Thyroid gland (tissue), 4 donors: ENCODE results near the gene FGGY.
A peak's percentile ranks its signal among the peaks of the same experiment; 100 is the strongest.

Experiments used
- POLR2A ChIP-seq, 2 donors: fragments of 450-650 bp; IDR thresholded peaks; one replicate each; pipeline ENCODE4 v1.6.1; 2017; ENCODE audit warnings: antibody characterized with exemption in 2 of 2, mild to moderate bottlenecking in 2 of 2, moderate library complexity in 1 of 2
- TF ChIP-seq, protein P1 (sequence below), 6 experiments: fragments of 200-600 bp in 3 of 6; fragments of 450-650 bp in 3 of 6; sonication (generic) in 3 of 6; IDR thresholded peaks; one replicate each; pipeline ENCODE4 v1.5.1; 2016 to 2019; ENCODE audit warnings: antibody characterized with exemption in 6 of 6, mild to moderate bottlenecking in 2 of 6, inconsistent platforms in 1 of 6, moderate library complexity in 1 of 6

- TF ChIP-seq, protein P1, sequence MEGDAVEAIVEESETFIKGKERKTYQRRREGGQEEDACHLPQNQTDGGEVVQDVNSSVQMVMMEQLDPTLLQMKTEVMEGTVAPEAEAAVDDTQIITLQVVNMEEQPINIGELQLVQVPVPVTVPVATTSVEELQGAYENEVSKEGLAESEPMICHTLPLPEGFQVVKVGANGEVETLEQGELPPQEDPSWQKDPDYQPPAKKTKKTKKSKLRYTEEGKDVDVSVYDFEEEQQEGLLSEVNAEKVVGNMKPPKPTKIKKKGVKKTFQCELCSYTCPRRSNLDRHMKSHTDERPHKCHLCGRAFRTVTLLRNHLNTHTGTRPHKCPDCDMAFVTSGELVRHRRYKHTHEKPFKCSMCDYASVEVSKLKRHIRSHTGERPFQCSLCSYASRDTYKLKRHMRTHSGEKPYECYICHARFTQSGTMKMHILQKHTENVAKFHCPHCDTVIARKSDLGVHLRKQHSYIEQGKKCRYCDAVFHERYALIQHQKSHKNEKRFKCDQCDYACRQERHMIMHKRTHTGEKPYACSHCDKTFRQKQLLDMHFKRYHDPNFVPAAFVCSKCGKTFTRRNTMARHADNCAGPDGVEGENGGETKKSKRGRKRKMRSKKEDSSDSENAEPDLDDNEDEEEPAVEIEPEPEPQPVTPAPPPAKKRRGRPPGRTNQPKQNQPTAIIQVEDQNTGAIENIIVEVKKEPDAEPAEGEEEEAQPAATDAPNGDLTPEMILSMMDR (IDR thresholded peaks at IDR 0.05), result peak; percentile 86 to 93 (median 90)
- no peak for TF ChIP-seq POLR2A (IDR thresholded peaks at IDR 0.05)
These were observed 402.4 kb downstream of the FGGY start for GRCh38 chr1:59699227-59699847.
